Adrenal gland (tissue), 12 donors: ENCODE results near the gene TLE3. TPM values are rescaled to one million over a fixed set of nuclear protein-coding genes. Genes with fewer than 3 reads are reported as not detected.

Experiments used
- DNase-seq, 7 donors: peaks; one replicate each; pipeline ENCODE4 v3.0.0-alpha.2; 2019 to 2020
- H3K27ac ChIP-seq, 5 donors: fragments of 200-600 bp; sonication (generic) in 4 of 5; 1 replicate in 3 of 5; 2 replicates in 2 of 5; pipeline versions ENCODE4 v1.5.1 to v1.8.0; 2016 to 2020; ENCODE audit warnings: mild to moderate bottlenecking in 1 of 5
- H3K27me3 ChIP-seq: fragments of 200-600 bp; 2 replicates; pipeline ENCODE4 v1.8.0; 2021
- H3K36me3 ChIP-seq, 2 donors: fragments of 200-600 bp; replicated peaks in 1 of 2; 1 replicate in 1 of 2; 2 replicates in 1 of 2; pipeline versions ENCODE4 v1.5.1 to v1.8.0; 2018 to 2022
- H3K4me1 ChIP-seq, 2 donors: fragments of 200-600 bp; replicated peaks in 1 of 2; 1 replicate in 1 of 2; 2 replicates in 1 of 2; pipeline versions ENCODE4 v1.5.1 to v1.8.0; 2018 to 2021
- H3K4me3 ChIP-seq, 4 donors: fragments of 200-600 bp; sonication (generic) in 3 of 4; one replicate each; pipeline ENCODE4 v1.5.1; 2016 to 2018
- H3K9me3 ChIP-seq, 3 donors: fragments of 200-600 bp; sonication (generic) in 1 of 3; replicated peaks in 1 of 3; 1 replicate in 2 of 3; 2 replicates in 1 of 3; pipeline versions ENCODE4 v1.5.1 to v1.8.0; 2016 to 2021
- POLR2A ChIP-seq, 2 donors: fragments of 450-650 bp; IDR thresholded peaks; one replicate each; pipeline ENCODE4 v1.6.1; 2017; ENCODE audit warnings: antibody characterized with exemption in 2 of 2, mild to moderate bottlenecking in 2 of 2, moderate library complexity in 1 of 2
- WGBS, 4 donors: extraction: QIAGEN DNeasy Blood & Tissue Kit in 2 of 4; methylation state at CpG; one replicate each; pipeline versions ENCODE4 v1.1.5 to v1.1.7; 2013 to 2017; 5-methylcytosine and 5-hydroxymethylcytosine counted together
- intact Hi-C, 2 donors: fragments of 100-400 bp; cut with DNase I; formaldehyde crosslinking; loops; one replicate each; pipeline versions ENCODE4 v1.14.1 to v1.15.0; 2022 to 2023
- polyA plus RNA-seq, 3 donors: library from polyadenylated mRNA; stranded (reverse); fragments of 200-250 nt in 2 of 3; fragments of 350-450 nt in 1 of 3; fragmentation: Illumina TruSeq in 1 of 3; extraction: RNeasy Lipid Tissue Mini Kit (QIAGEN cat#74804) in 1 of 3; gene quantifications; one replicate each; pipeline ENCODE4 v1.2.3, GENCODE V29; 2013 to 2014
- total RNA-seq, 9 donors: library from RNA; depleted of rRNA in 4 of 9; stranded (reverse); fragments of >200 nt in 4 of 9; fragments of 120-200 nt in 1 of 9; fragmentation: NEBNext Ultra II Directional in 1 of 9; extraction: Animal tissue kit (Norgen Biotek cat#: 25700) in 1 of 9; gene quantifications; one replicate each; pipeline versions ENCODE4 v1.1.0 to v1.2.4, GENCODE V29; 2013 to 2023
- TF ChIP-seq, protein P1 (sequence below), 6 experiments: fragments of 450-650 bp in 4 of 6; fragments of 200-600 bp in 2 of 6; sonication (generic) in 1 of 6; IDR thresholded peaks; 1 replicate in 5 of 6; 2 replicates in 1 of 6; pipeline versions ENCODE4 v1.5.1 to v1.8.0; 2016 to 2021; ENCODE audit warnings: antibody characterized with exemption in 6 of 6, mild to moderate bottlenecking in 2 of 6, moderate library complexity in 1 of 6
- donor health status: healthy with polysubstance abuse.
- donor health status: Bipolar disorder and iron deficiency.
- donor health status: DM: yes; HTN: yes; CAD: no.
- donor health status: DM: no; HTN: no; CAD: no.
- donor health status: DM: no; HTN: no; CAD: no.
- donor health status: DM: yes; HTN: yes; CAD: no.

TLE3 gene
- total and polyA plus RNA-seq, 12 donors, result 1.6 to 73.3 (median 28.1) TPM

DNA sequence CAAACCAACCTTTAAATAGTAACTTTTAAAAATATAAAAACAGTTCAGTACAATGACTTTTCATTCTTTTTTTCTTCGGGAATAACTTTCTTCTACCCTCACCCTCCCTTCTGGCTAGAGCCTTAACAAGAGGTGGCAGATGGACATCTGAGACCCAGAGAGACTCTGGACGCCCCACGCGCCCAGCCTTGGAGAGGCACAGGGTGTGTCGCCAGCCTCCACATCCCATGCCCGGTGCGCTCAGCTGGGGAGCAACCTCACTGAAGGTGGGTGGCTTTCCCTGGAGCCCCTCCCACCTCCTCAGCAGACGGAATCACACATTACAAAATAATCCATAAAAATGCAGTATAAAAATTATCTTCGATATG, 49.5 kb downstream of the TLE3 start:
- no peak overlapping the region for H3K27ac ChIP-seq
- H3K36me3 ChIP-seq, result peaks cover 0 to 41% of the 10 kb centered on the region in 2 donors

DNA sequence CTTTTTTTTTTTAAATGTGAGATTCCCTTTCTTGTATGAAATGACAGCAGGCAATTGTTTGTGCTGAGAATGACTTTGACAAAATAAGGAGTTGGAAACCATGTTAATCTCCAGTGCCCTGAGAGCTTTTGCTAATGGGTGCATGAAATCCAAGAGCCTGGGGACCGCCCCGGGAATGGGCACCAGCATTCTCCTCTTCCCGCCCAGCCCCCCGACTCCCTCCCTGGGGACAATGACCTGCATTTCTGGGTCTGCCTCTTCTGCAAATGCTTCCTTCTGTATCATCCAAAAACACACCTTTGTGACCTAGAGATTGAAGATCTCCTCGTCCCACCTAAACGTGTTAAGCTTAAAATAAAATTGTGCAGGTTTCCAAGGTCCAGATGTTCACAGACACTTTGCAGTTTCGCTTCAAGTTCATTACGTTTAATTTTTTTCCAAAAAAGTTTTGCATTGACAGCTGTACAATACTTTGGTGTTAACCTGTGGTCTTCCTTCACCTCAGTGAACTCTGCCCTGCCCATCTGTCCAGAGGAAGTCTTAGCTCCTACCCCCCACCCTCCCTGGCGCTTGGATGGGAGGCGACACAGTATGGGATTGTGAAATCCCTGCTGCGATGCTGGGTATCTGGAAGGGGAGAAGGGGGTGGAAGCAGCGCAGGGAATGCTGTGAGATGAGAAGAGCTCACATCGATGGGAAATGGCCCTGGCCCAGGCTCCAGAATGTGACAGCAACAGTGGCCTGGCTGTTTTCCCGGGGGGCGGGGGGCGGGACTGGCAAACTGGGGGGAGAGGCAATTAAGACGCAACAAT, 50.1 kb downstream of the TLE3 start:
- intact Hi-C loops, result no loop called here
- DNase-seq, result peak in 1 of 7 donors; percentile 12
- 76 to 84% (median 79%) methylated on average over 17 of the region's 17 CpGs for WGBS, 4 donors

More for the DNA sequence above, 49.5 kb downstream of the TLE3 start:
- no peaks in the 10 kb centered on the region for H3K27me3 ChIP-seq
- DNase-seq, result peak in 1 of 7 donors; percentile 5
- intact Hi-C loops, result no loop called here
- TF ChIP-seq, protein P1, sequence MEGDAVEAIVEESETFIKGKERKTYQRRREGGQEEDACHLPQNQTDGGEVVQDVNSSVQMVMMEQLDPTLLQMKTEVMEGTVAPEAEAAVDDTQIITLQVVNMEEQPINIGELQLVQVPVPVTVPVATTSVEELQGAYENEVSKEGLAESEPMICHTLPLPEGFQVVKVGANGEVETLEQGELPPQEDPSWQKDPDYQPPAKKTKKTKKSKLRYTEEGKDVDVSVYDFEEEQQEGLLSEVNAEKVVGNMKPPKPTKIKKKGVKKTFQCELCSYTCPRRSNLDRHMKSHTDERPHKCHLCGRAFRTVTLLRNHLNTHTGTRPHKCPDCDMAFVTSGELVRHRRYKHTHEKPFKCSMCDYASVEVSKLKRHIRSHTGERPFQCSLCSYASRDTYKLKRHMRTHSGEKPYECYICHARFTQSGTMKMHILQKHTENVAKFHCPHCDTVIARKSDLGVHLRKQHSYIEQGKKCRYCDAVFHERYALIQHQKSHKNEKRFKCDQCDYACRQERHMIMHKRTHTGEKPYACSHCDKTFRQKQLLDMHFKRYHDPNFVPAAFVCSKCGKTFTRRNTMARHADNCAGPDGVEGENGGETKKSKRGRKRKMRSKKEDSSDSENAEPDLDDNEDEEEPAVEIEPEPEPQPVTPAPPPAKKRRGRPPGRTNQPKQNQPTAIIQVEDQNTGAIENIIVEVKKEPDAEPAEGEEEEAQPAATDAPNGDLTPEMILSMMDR (IDR thresholded peaks at IDR 0.05), result no peak
- no peak for TF ChIP-seq POLR2A (IDR thresholded peaks at IDR 0.05)
- H3K4me1 ChIP-seq, result no peaks in the 10 kb centered on the region
- no peaks in the 10 kb centered on the region for H3K9me3 ChIP-seq
- WGBS, 4 donors, result 90 to 92% (median 91%) methylated on average over 9 of the region's 9 CpGs
- no peak overlapping the region for H3K4me3 ChIP-seq

DNA sequence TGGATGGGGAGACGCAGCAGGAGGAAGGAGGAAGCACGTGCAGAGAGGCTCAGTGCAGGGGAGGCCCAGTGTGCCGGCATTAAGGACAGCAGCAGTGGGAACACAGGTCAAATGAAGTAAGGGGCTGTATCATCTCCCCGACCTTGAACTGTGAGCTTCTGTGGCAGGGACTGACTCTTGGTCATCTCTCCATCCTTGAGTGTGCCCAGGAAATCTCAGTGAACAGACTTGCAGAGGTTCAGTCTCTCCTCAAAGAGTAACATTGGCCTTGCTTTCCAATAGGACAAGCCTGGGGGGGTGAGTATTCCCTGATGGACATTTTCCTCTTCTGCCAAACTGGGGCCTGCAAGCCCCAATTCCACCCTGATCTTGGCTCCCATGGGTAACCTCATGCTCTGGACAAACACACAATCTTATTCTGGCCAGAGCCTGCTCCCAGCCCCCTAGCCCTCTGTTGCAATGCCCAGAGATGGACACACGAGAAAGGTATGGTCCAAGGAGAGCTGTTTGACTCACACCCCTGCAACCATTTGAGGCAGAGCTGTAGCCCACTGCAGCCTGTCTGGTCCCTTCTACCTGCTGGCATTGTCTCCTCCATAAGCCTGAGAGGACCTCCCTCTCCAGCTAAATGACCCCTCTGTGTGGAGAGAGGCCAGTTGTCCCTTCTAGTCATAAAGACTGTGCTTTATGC, 50.9 kb downstream of the TLE3 start:
- WGBS, 4 donors, result 70 to 96% (median 74%) methylated on average over 3 to 5 of the region's 5 CpGs
- DNase-seq, result peak in 1 of 7 donors; percentile 4
- Histone ChIP-seq H3K4me3 (no peak overlapping the region), H3K27me3 (no peaks in the 10 kb centered on the region), H3K36me3 (peaks cover 0 to 28% of the 10 kb centered on the region in 2 donors), H3K9me3 (no peaks in the 10 kb centered on the region), H3K4me1 (no peaks in the 10 kb centered on the region), H3K27ac (no peak overlapping the region)
- intact Hi-C loops, result no loop called here
- no peak for TF ChIP-seq POLR2A (IDR thresholded peaks at IDR 0.05)
- TF ChIP-seq, protein P1 (IDR thresholded peaks at IDR 0.05), result no peak

More for the DNA sequence above, 50.1 kb downstream of the TLE3 start:
- Histone ChIP-seq H3K9me3 (no peaks in the 10 kb centered on the region), H3K27ac (no peak overlapping the region), H3K36me3 (peaks cover 0 to 35% of the 10 kb centered on the region in 2 donors), H3K27me3 (no peaks in the 10 kb centered on the region), H3K4me3 (no peak overlapping the region), H3K4me1 (no peaks in the 10 kb centered on the region)
- TF ChIP-seq, protein P1 (IDR thresholded peaks at IDR 0.05), result no peak
- no peak for TF ChIP-seq POLR2A (IDR thresholded peaks at IDR 0.05)

DNA sequence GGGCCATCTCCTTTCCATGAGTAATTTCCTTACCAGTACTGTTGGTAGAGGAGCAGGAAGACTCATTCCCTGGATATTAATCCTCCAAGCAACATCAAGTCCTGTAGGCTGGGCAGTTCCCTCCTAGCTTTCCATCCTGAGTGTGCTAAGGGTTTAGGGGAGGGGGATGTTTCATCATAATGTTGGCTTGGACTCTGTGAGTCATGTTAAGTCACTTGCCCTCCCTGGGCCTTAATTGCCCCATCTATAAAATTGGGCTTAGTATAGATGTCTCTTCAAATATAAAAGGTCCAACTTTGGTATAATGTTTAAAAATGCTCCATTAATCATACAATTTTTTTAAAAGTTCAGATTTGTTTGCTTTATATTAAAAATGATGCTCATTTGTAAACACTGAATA, 52.7 kb downstream of the TLE3 start:
- TF ChIP-seq, protein P1 (IDR thresholded peaks at IDR 0.05), result no peak
- no peak for TF ChIP-seq POLR2A (IDR thresholded peaks at IDR 0.05)
- no peak overlapping the region for H3K4me3 ChIP-seq
- no peaks in the 10 kb centered on the region for H3K4me1 ChIP-seq
- peaks cover 0 to 10% of the 10 kb centered on the region in 2 donors for H3K36me3 ChIP-seq
- intact Hi-C loops, result no loop called here
- H3K27me3 ChIP-seq, result no peaks in the 10 kb centered on the region
- no peaks in the 10 kb centered on the region for H3K9me3 ChIP-seq
- no peak overlapping the region for H3K27ac ChIP-seq
- DNase-seq, result no peak
